Kidney epithelial cell (primary cell): Measurements from ENCODE around the gene PTPRD. TPM values are rescaled to one million over a fixed set of nuclear protein-coding genes. Genes with fewer than 3 reads are reported as not detected.

Experiments used
- DNase-seq: peaks from one replicate; pipeline ENCODE4 v3.0.0-alpha.2; 2010; ENCODE audit warnings: low read depth
- H3K27me3 ChIP-seq: 2 replicates; pipeline ENCODE4 v1.6.0; 2011; ENCODE audit warnings: low read length; ENCODE audit not compliant: control insufficient read depth, insufficient read depth
- H3K36me3 ChIP-seq: 2 replicates; pipeline ENCODE4 v1.5.1; 2011; ENCODE audit warnings: low read length; ENCODE audit not compliant: control insufficient read depth, insufficient read depth
- H3K4me3 ChIP-seq: 2 replicates; pipeline ENCODE4 v1.5.1; 2011; ENCODE audit warnings: low read depth, mild to moderate bottlenecking, control low read depth, low read length
- total RNA-seq: library from RNA; depleted of rRNA; stranded (reverse); fragments of >200 nt; gene quantifications from 2 replicates; pipeline ENCODE4 v1.2.3, GENCODE V29; 2015
- TF ChIP-seq, protein P1 (sequence below): IDR thresholded peaks from 2 replicates; pipeline ENCODE4 v1.5.1; 2011; ENCODE audit warnings: mild to moderate bottlenecking, moderate library complexity, low read length, control low read depth, inconsistent platforms; ENCODE audit not compliant: insufficient read depth, poor library complexity, severe bottlenecking

Gene PTPRD
- total RNA-seq, 1 donor from 2014 or later: 18.8 TPM

DNA sequence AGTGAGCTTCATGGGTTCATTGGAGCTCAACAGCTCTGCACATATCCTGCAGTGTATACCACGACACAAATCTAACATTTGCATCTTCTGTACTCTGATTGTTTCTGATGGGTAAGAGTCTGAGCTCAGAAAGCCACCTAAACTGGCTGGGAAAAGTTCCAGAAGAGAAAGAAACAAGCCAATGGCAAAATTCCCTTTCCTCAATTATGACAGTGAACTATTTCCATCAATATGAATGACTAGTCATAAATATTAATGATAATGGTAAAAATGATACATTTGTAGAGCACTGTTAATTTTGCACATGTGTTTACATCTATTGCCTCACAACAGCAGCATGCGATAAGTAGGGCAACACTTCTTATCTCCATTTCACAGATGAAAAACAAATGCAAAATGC lies 1711.7 kb downstream of the PTPRD start:
- DNase-seq: no peak
- TF ChIP-seq, protein P1, sequence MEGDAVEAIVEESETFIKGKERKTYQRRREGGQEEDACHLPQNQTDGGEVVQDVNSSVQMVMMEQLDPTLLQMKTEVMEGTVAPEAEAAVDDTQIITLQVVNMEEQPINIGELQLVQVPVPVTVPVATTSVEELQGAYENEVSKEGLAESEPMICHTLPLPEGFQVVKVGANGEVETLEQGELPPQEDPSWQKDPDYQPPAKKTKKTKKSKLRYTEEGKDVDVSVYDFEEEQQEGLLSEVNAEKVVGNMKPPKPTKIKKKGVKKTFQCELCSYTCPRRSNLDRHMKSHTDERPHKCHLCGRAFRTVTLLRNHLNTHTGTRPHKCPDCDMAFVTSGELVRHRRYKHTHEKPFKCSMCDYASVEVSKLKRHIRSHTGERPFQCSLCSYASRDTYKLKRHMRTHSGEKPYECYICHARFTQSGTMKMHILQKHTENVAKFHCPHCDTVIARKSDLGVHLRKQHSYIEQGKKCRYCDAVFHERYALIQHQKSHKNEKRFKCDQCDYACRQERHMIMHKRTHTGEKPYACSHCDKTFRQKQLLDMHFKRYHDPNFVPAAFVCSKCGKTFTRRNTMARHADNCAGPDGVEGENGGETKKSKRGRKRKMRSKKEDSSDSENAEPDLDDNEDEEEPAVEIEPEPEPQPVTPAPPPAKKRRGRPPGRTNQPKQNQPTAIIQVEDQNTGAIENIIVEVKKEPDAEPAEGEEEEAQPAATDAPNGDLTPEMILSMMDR: no peak

DNA sequence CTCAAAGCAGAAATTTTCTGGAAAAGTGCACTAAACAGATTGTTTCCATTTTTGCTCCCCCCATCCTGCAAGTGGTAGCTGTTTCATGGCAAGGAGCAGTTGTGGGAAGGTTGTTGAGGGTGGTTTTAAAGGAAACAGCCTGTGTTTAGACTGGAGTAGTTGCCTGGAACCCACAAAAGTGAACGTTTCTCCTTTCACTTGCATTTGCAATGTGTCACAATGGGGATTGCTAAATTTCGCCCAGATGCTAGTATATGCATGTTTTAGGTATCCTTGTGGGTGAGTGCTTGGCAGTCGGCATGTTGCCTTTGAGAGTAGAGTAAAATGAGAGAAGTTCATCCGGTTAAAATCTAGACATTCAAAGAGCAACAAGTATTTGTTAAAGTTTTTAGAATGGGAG lies 1713.3 kb downstream of the PTPRD start:
- H3K4me3 ChIP-seq: no peak overlapping the region
- no peaks in the 10 kb centered on the region for H3K27me3 ChIP-seq
- DNase-seq: no peak
- H3K36me3 ChIP-seq: no peaks in the 10 kb centered on the region
- TF ChIP-seq, protein P1: no peak

More for the DNA sequence above, 1711.7 kb downstream of the PTPRD start:
- H3K4me3 ChIP-seq: no peak overlapping the region
- H3K36me3 ChIP-seq: no peaks in the 10 kb centered on the region
- H3K27me3 ChIP-seq: no peaks in the 10 kb centered on the region

DNA sequence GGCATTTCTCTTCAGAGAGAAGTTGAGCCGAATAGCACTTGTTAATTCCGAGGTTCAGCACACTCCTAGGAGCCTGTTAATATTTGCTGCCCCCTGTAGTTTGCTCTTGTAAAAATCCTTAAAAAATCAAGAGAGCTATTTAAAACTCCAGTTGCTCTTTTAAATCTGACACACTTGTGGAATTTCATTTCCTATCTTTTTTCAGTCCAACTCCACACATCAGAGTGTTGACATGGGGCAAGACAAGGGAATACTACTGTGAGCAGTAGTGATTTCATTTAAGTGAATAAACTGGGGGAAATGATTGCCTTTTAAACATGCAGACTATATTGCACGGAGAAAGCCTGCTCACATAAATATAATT lies 1717.0 kb downstream of the PTPRD start:
- TF ChIP-seq, protein P1: peak; percentile 75
- no peaks in the 10 kb centered on the region for H3K27me3 ChIP-seq

DNA sequence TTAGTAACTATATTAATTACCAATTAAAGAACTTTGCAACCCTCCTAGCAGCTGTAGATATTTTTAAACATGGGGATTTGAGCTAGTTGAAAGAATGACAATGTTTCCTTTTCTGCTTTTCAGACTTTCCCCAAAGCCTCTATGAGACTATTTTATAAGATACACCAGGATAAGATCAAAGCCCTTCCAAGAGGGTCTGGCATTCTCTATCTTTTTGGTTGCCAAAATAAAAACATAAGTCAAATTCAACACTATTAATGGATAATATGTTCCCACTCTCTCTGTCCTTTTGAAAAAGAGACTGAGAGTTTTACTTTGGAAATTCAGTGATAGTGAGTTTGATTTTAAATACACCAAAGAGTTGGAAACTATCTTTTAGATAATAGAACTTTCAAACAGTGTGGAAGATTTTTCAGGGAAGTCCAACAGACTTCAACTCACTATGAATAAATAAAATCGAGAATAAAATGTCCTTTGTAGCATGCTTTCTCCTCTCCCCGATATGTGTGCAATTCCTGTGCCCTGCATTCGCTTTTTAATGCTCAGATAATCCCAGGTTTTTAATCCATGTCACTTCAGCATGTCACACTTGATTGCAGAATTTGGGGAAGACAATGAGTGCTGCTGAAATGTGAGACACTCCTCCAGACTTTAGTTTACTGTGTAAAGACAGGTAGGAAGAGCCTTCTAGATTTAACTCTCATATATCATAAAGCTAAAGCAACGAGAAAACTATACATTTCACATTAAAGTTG lies 1717.5 kb downstream of the PTPRD start:
- Histone ChIP-seq H3K4me3 (no peak overlapping the region), H3K27me3 (no peaks in the 10 kb centered on the region), H3K36me3 (no peaks in the 10 kb centered on the region)
- no peak for DNase-seq
- TF ChIP-seq, protein P1: no peak

More for the DNA sequence above, 1717.0 kb downstream of the PTPRD start:
- Histone ChIP-seq H3K4me3 (no peak overlapping the region), H3K36me3 (no peaks in the 10 kb centered on the region)
- DNase-seq: peak; percentile 7

DNA sequence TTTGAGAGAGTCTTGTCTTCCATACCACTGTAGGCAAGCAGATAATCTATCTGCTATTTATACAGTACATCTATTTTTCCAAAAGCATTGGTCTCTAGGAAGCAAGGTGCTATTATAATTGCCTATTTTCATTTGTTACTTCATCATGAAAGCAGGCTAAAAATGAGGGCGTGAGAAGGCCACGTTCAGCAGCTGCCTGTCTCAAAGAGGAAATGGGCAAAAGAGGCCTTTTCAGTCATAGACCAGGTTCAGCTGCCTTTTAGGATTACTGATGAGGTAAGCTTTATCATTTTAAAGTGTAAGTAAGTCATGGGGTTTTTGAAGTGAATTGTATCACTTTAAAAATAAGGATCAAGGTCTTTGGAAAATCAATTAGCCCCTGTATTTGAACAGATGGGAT lies 1722.1 kb downstream of the PTPRD start:
- TF ChIP-seq, protein P1: no peak
- no peaks in the 10 kb centered on the region for H3K27me3 ChIP-seq
- no peaks in the 10 kb centered on the region for H3K36me3 ChIP-seq
- no peak for DNase-seq
- H3K4me3 ChIP-seq: no peak overlapping the region

DNA sequence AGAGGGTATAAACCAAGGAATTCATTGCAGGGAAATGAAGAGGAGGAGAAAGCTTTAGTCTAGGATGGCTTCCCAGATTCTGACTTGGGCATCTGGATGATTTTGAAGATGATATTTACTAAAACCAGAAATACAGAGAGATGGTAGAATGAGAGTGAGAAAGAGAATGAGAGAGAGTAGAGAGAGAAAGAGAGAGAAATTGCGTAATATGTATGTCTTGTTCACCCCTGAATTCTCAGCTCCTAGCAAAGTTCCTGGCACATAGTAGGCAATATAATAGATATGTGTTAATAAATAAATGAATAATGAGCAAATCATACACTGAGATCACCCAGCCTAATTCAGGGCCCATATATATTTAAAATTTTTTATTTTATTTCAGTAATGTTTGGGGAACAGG lies 1723.7 kb downstream of the PTPRD start:
- H3K36me3 ChIP-seq: no peaks in the 10 kb centered on the region
- H3K4me3 ChIP-seq: no peak overlapping the region
- no peak for DNase-seq
- no peaks in the 10 kb centered on the region for H3K27me3 ChIP-seq
- TF ChIP-seq, protein P1: no peak
